BLaER1 (cell line): ENCODE data around the gene CKMT1B.
"Not testable (repeated sequence)": the region's sequence is repeated elsewhere in the genome, so short reads cannot be mapped to it uniquely, and the experiment has no call there.

Experiments used
- H3K27ac ChIP-seq: shearing (Covaris generic); formaldehyde crosslinking; 2 replicates; pipeline ENCODE4 v1.8.1; 2022
- H3K27me3 ChIP-seq: shearing (Covaris generic); formaldehyde crosslinking; 2 replicates; pipeline ENCODE4 v1.8.1; 2022
- H3K36me3 ChIP-seq: shearing (Covaris generic); formaldehyde crosslinking; 2 replicates; pipeline ENCODE4 v1.8.1; 2022
- H3K4me1 ChIP-seq: shearing (Covaris generic); formaldehyde crosslinking; 2 replicates; pipeline ENCODE4 v1.8.1; 2022
- H3K4me2 ChIP-seq: shearing (Covaris generic); formaldehyde crosslinking; 2 replicates; pipeline ENCODE4 v1.8.1; 2022
- H3K4me3 ChIP-seq: shearing (Covaris generic); formaldehyde crosslinking; 2 replicates; pipeline ENCODE4 v1.8.1; 2022
- H3K9ac ChIP-seq: shearing (Covaris generic); formaldehyde crosslinking; 2 replicates; pipeline ENCODE4 v1.8.1; 2022
- H3K9me3 ChIP-seq: shearing (Covaris generic); formaldehyde crosslinking; 2 replicates; pipeline ENCODE4 v1.8.1; 2022
- H4K20me1 ChIP-seq: shearing (Covaris generic); formaldehyde crosslinking; 2 replicates; pipeline ENCODE4 v1.8.1; 2022
- Cebpa-rat ChIP-seq: shearing (Covaris generic); IDR thresholded peaks from 2 replicates; pipeline ENCODE4 v1.8.1; 2022

The CKMT1B gene

GRCh38 chr15:43600200-43600599, 6.4 kb downstream of the CKMT1B start:
- H4K20me1 ChIP-seq, H3K9ac ChIP-seq, H3K27ac ChIP-seq, H3K27me3 ChIP-seq, H3K4me1 ChIP-seq, H3K4me3 ChIP-seq, H3K36me3 ChIP-seq, H3K4me2 ChIP-seq, H3K9me3 ChIP-seq: not testable (repeated sequence)

- H4K20me1 ChIP-seq, H3K9ac ChIP-seq, H3K27ac ChIP-seq, H3K4me1 ChIP-seq, H3K9me3 ChIP-seq, H3K27me3 ChIP-seq, H3K4me3 ChIP-seq, H3K4me2 ChIP-seq, H3K36me3 ChIP-seq: not testable (repeated sequence)
These were observed 8.4 kb downstream of the CKMT1B start for GRCh38 chr15:43602233-43602632.

GRCh38 chr15:43617750-43618149, 23.9 kb downstream of the CKMT1B start:
- not testable (repeated sequence) for H3K9me3 ChIP-seq, H3K27me3 ChIP-seq, H3K27ac ChIP-seq, H3K4me2 ChIP-seq, H3K4me1 ChIP-seq, H3K9ac ChIP-seq, H4K20me1 ChIP-seq, H3K36me3 ChIP-seq, H3K4me3 ChIP-seq

- not testable (repeated sequence) for H4K20me1 ChIP-seq, H3K4me2 ChIP-seq, H3K9me3 ChIP-seq, H3K9ac ChIP-seq, H3K27ac ChIP-seq, H3K27me3 ChIP-seq, H3K36me3 ChIP-seq, H3K4me3 ChIP-seq, H3K4me1 ChIP-seq
These were observed 24.9 kb downstream of the CKMT1B start, which contains the start of gene STRC for GRCh38 chr15:43618700-43619099. TSS of gene STRC (minus strand) at chr15:43618800. CDS start at chr15:43618722, 78 bp downstream.

GRCh38 chr15:43622068-43622799, 28.4 kb downstream of the CKMT1B start:
- H3K36me3 ChIP-seq, H3K27me3 ChIP-seq, H4K20me1 ChIP-seq, H3K4me2 ChIP-seq, H3K9me3 ChIP-seq, H3K4me3 ChIP-seq, H3K27ac ChIP-seq, H3K4me1 ChIP-seq, H3K9ac ChIP-seq: not testable (repeated sequence)

GRCh38 chr15:43625106-43625505, 31.3 kb downstream of the CKMT1B start:
- H3K4me3 ChIP-seq = no peak overlapping the region
- no peak for TF ChIP-seq Cebpa-rat
- H3K36me3 ChIP-seq = no peaks in the 10 kb centered on the region
- no peak overlapping the region for H3K4me2 ChIP-seq
- no peaks in the 10 kb centered on the region for H3K4me1 ChIP-seq
- H3K27me3 ChIP-seq = no peaks in the 10 kb centered on the region
- no peak overlapping the region for H3K9ac ChIP-seq
- no peak overlapping the region for H3K27ac ChIP-seq
- H4K20me1 ChIP-seq = no peaks in the 10 kb centered on the region
- no peaks in the 10 kb centered on the region for H3K9me3 ChIP-seq

GRCh38 chr15:43626937-43627336, 33.1 kb downstream of the CKMT1B start:
- H3K4me3 ChIP-seq, H3K9me3 ChIP-seq, H3K27me3 ChIP-seq, H3K4me2 ChIP-seq, H3K36me3 ChIP-seq, H3K27ac ChIP-seq, H3K9ac ChIP-seq, H3K4me1 ChIP-seq, H4K20me1 ChIP-seq: not testable (repeated sequence)

- not testable (repeated sequence) for H3K9me3 ChIP-seq, H3K4me1 ChIP-seq, H3K27ac ChIP-seq, H4K20me1 ChIP-seq, H3K4me3 ChIP-seq, H3K4me2 ChIP-seq, H3K27me3 ChIP-seq, H3K9ac ChIP-seq, H3K36me3 ChIP-seq
These were observed 44.8 kb downstream of the CKMT1B start for GRCh38 chr15:43638464-43639204.
